PC-3 (cell line): ENCODE measurements around the gene MACROD2. TPM values are rescaled to one million over a fixed set of nuclear protein-coding genes. Genes with fewer than 3 reads are reported as not detected.

Source experiments
- ATAC-seq: fragments of 200-7000 bp; cut with Tn5 transposase; 2 replicates; pipeline ENCODE4 v1.9.1; 2020; ENCODE audit warnings: mild to moderate bottlenecking, moderate library complexity
- BruUV-seq: library from RNA; stranded (reverse); fragments of 400-500 nt; replicated peaks from 2 replicates; lab custom pipeline; 2021; lab: Mats Ljungman, UMichigan
- CTCF ChIA-PET: fragments of 300-600 bp; sonication (Branson Sonifier 250); formaldehyde crosslinking; loops from one replicate; lab custom pipeline; 2022; ENCODE audit warnings: antibody characterized with exemption; lab: Charles Lee
- POLR2A ChIA-PET: fragments of 300-600 bp; sonication (Branson Sonifier 250); formaldehyde crosslinking; loops from one replicate; lab custom pipeline; 2022; ENCODE audit warnings: antibody characterized with exemption; ENCODE audit not compliant: unreplicated experiment; lab: Charles Lee
- DNase-seq: peaks from one replicate; pipeline ENCODE4 v3.0.0-alpha.2; 2015
- H2AFZ ChIP-seq: fragments of 300-600 bp; sonication (generic); 2 replicates; pipeline ENCODE4 v1.6.0; 2016; ENCODE audit warnings: antibody characterized with exemption, low read length
- H3F3A ChIP-seq: fragments of 300-600 bp; sonication (generic); one replicate; pipeline ENCODE4 v1.6.0; 2017; ENCODE audit warnings: antibody characterized with exemption, low read length, control low read depth, mild to moderate bottlenecking; ENCODE audit not compliant: unreplicated experiment
- H3K27ac ChIP-seq: fragments of 300-600 bp; sonication (generic); 2 replicates; pipeline ENCODE4 v1.5.1; 2016; ENCODE audit warnings: mild to moderate bottlenecking, low read length
- H3K27me3 ChIP-seq: fragments of 300-600 bp; sonication (generic); 2 replicates; pipeline ENCODE4 v1.6.1; 2016; ENCODE audit warnings: low read length, mixed read lengths
- H3K36me3 ChIP-seq: fragments of 300-600 bp; sonication (generic); 2 replicates; pipeline ENCODE4 v1.6.1; 2016; ENCODE audit warnings: low read depth, mixed run types, low read length, mixed read lengths
- H3K4me1 ChIP-seq: fragments of 300-600 bp; sonication (generic); 2 replicates; pipeline ENCODE4 v1.5.1; 2016; ENCODE audit warnings: low read length; ENCODE audit not compliant: insufficient read depth
- H3K4me2 ChIP-seq: fragments of 300-600 bp; sonication (generic); 2 replicates; pipeline ENCODE4 v1.6.0; 2016; ENCODE audit warnings: low read length
- H3K4me3 ChIP-seq: fragments of 300-600 bp; sonication (generic); 2 replicates; pipeline ENCODE4 v1.5.1; 2016; ENCODE audit warnings: mild to moderate bottlenecking, low read length, mixed read lengths
- H3K79me2 ChIP-seq: fragments of 300-600 bp; sonication (generic); 2 replicates; pipeline ENCODE4 v1.6.1; 2017; ENCODE audit warnings: low read length, mixed read lengths
- H3K9ac ChIP-seq: fragments of 300-600 bp; sonication (generic); 2 replicates; pipeline ENCODE4 v1.6.0; 2016; ENCODE audit warnings: mild to moderate bottlenecking, low read length
- H3K9me2 ChIP-seq: fragments of 300-600 bp; sonication (generic); replicated peaks from 2 replicates; pipeline ENCODE4 v1.6.1; 2016; ENCODE audit warnings: mixed run types, low read length, mixed read lengths
- H3K9me3 ChIP-seq: fragments of 300-600 bp; sonication (generic); 2 replicates; pipeline ENCODE4 v1.6.1; 2016; ENCODE audit warnings: low read length, mixed read lengths
- H4K20me1 ChIP-seq: fragments of 300-600 bp; sonication (generic); 2 replicates; pipeline ENCODE4 v1.6.1; 2016; ENCODE audit warnings: low read length, mixed read lengths
- EZH2 ChIP-seq: fragments of 300-600 bp; sonication (generic); IDR thresholded peaks from one replicate; pipeline ENCODE4 v1.6.1; 2017; ENCODE audit warnings: antibody characterized with exemption, mild to moderate bottlenecking, low read length; ENCODE audit not compliant: unreplicated experiment
- EZH2phosphoT487 ChIP-seq: fragments of 300-600 bp; sonication (generic); IDR thresholded peaks from 2 replicates; pipeline ENCODE4 v1.6.1; 2018; ENCODE audit warnings: mild to moderate bottlenecking, antibody characterized with exemption, low read length, borderline replicate concordance
- intact Hi-C: fragments of 100-400 bp; cut with micrococcal nuclease; formaldehyde crosslinking; loops from 2 replicates; pipeline ENCODE4 v1.9.0; 2023
- total RNA-seq: library from RNA; depleted of rRNA; stranded (reverse); fragments of >200 nt; gene quantifications from 2 replicates; pipeline ENCODE4 v1.2.3, GENCODE V29; 2014
- TF ChIP-seq, protein P1 (sequence below): fragments of 300-600 bp; sonication (generic); conservative IDR thresholded peaks from 2 replicates; pipeline ENCODE4 v1.5.1; 2017; ENCODE audit warnings: antibody characterized with exemption, low read depth, mild to moderate bottlenecking, low read length

MACROD2 gene
- total RNA-seq, 1 experiment from 2014 or later, result 3.1 TPM

DNA sequence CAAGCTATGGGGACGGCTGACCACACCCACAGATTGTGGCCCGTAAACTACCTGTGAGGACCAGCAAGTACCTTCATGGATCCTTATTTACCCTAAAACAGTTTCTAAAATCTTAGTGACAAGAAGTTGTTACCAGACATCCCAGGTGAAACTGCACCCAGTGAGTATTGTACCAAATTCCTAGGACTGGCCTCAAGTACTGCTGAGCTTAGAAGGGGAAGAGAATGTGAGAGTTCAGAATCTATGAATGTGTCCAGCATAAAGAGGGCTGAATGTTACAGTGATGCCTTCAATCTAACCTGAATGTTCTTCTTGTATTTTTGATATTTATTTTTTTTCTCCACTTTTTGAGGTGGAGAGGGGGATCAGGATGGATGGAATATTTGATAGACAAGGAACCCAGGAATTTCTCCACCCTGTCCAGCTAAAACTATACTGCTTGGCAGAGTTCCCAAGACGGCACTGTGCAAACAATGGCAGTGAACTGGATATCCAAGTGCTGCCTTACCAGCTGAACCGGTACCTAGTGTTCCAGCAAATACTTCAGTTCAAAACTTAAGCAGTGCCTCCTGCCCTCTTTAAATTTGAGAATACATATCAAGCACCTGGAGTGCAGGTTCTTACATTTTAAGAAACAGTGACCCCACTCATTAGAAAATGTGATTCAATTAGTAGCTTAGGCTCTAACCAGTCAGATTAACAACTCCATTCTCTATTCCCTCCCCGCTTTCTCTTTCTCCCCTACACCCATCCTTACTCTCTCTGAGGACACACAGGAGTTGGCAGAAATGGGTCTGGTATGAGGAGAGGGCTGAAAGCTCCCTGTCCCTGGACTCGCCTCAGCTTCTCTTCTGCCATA is 769.4 kb downstream of the MACROD2 start:
- TF ChIP-seq EZH2phosphoT487 (no peak), EZH2 (no peak)
- TF ChIP-seq, protein P1, sequence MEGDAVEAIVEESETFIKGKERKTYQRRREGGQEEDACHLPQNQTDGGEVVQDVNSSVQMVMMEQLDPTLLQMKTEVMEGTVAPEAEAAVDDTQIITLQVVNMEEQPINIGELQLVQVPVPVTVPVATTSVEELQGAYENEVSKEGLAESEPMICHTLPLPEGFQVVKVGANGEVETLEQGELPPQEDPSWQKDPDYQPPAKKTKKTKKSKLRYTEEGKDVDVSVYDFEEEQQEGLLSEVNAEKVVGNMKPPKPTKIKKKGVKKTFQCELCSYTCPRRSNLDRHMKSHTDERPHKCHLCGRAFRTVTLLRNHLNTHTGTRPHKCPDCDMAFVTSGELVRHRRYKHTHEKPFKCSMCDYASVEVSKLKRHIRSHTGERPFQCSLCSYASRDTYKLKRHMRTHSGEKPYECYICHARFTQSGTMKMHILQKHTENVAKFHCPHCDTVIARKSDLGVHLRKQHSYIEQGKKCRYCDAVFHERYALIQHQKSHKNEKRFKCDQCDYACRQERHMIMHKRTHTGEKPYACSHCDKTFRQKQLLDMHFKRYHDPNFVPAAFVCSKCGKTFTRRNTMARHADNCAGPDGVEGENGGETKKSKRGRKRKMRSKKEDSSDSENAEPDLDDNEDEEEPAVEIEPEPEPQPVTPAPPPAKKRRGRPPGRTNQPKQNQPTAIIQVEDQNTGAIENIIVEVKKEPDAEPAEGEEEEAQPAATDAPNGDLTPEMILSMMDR, result no peak
- ATAC-seq (peak; percentile 71), DNase-seq (peak; percentile 88)
- Histone ChIP-seq H3K9me3 (no peaks in the 10 kb centered on the region), H3K27ac (peak overlapping the region; percentile 22), H3K4me1 (peaks cover 14% of the 10 kb centered on the region), H3F3A (no peaks in the 10 kb centered on the region), H4K20me1 (no peaks in the 10 kb centered on the region), H3K9ac (no peak overlapping the region), H3K9me2 (no peaks in the 10 kb centered on the region), H2AFZ (no peak overlapping the region), H3K27me3 (no peaks in the 10 kb centered on the region), H3K4me3 (no peak overlapping the region), H3K4me2 (peak overlapping the region; percentile 46), H3K79me2 (no peaks in the 10 kb centered on the region), H3K36me3 (no peaks in the 10 kb centered on the region)
- intact Hi-C loops, result no loop called here
- POLR2A ChIA-PET, result interaction anchor here (0.6 kb wide), 1 partner anchor 545 kb away, joined by 3 read pairs; no protein-coding TSS in a partner anchor
- CTCF ChIA-PET, result no interaction called here
- no TSS peak for BruUV-seq

DNA sequence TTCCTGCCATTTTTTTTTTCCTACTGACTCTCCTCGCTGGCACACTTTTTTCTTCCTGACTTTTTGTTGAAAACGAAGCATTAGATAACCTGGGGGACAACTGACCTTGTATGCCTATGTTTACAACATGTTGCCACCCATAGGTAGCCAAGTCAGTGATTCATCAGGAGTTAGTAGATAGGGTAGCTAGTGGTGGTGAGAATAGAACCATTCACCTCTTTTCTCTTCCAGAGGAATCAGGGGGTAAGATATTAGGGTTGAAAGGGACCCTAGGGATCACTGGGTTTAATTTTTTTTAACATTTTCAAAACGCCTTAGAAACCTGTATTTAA is 770.0 kb downstream of the MACROD2 start:
- Histone ChIP-seq H3K27me3 (no peaks in the 10 kb centered on the region), H3K4me2 (peak overlapping the region; percentile 46), H3K9ac (no peak overlapping the region), H3K9me2 (no peaks in the 10 kb centered on the region), H2AFZ (no peak overlapping the region), H3K27ac (peak overlapping the region; percentile 22), H3K4me1 (peaks cover 14% of the 10 kb centered on the region), H3K36me3 (no peaks in the 10 kb centered on the region), H3F3A (no peaks in the 10 kb centered on the region), H3K79me2 (no peaks in the 10 kb centered on the region), H3K4me3 (no peak overlapping the region), H3K9me3 (no peaks in the 10 kb centered on the region), H4K20me1 (no peaks in the 10 kb centered on the region)
- TF ChIP-seq EZH2phosphoT487, result no peak
- BruUV-seq, result no TSS peak
- POLR2A ChIA-PET, result interaction anchor here (0.6 kb wide), 2 partner anchors 545 to 986 kb away, joined by 3 to 5 read pairs; no protein-coding TSS in a partner anchor
- no peak for DNase-seq
- CTCF ChIA-PET, result no interaction called here
- ATAC-seq, result no peak
- intact Hi-C loops, result no loop called here

DNA sequence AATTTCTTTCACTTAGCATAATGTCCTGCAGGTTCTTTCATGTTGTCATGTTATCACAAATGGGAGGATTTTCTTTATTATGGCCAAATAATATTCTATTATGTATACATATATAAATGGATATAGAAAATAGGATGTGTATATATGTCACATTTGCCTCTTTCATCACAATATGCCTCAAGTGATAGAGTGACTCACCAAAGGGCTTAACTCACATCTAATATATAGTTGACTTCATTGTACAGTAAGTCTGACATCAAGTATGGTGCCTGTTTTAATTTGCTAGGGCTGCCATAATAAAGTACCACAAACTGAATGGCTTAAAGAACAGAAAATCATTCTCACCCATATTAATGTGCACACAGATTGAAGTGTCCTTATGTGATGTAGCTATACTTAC is 778.2 kb downstream of the MACROD2 start:
- Histone ChIP-seq H3K9me2 (no peaks in the 10 kb centered on the region), H3K27me3 (no peaks in the 10 kb centered on the region), H2AFZ (no peak overlapping the region), H3K9me3 (no peaks in the 10 kb centered on the region), H3K4me1 (peaks cover 15% of the 10 kb centered on the region), H3K4me3 (no peak overlapping the region), H3K36me3 (no peaks in the 10 kb centered on the region), H3K9ac (no peak overlapping the region), H3F3A (no peaks in the 10 kb centered on the region), H4K20me1 (no peaks in the 10 kb centered on the region), H3K27ac (no peak overlapping the region), H3K79me2 (no peaks in the 10 kb centered on the region), H3K4me2 (no peak overlapping the region)
- no TSS peak for BruUV-seq
- intact Hi-C loops, result no loop called here
- CTCF ChIA-PET, result no interaction called here
- TF ChIP-seq EZH2 (no peak), EZH2phosphoT487 (no peak)
- TF ChIP-seq, protein P1, result no peak
- ATAC-seq (no peak), DNase-seq (no peak)
- POLR2A ChIA-PET, result no interaction called here
